OCI-LY1 (cell line): ENCODE data around the gene ELMO1.

ENCODE experiments used
- EZH2 ChIP-seq: fragments of 200-600 bp; sonication (generic), shearing (Covaris generic); IDR thresholded peaks from 2 replicates; pipeline ENCODE4 v1.8.0; 2017; ENCODE audit warnings: borderline replicate concordance, mixed run types, mild to moderate bottlenecking, antibody characterized with exemption, low read length, moderate library complexity, mixed read lengths
- TF ChIP-seq, protein P1 (sequence below): fragments of 200-600 bp; sonication (generic), shearing (Covaris generic); IDR thresholded peaks from 2 replicates; pipeline ENCODE4 v1.5.1; 2017; ENCODE audit warnings: mild to moderate bottlenecking, antibody characterized with exemption, low read length, moderate library complexity, mixed read lengths

DNA sequence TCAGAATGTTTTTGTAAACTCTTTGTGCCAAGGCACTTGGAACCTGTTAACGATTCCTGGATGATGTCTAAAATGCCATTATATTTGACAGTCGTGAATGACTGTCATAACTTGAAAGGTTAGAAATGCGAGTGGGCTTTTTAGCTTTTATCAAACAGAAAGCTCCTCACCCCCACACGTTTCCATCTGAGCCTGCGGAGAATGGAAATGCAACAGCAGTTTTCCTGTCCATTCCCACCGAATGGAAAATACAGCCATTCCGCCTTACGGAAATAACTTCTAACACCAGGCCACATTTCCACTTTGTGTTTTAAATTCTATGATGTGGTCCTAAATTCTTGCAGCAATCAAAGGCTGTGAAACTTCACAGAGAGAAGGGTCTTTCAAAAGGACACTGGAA lies 83.8 kb downstream of the ELMO1 start:
- TF ChIP-seq, protein P1, sequence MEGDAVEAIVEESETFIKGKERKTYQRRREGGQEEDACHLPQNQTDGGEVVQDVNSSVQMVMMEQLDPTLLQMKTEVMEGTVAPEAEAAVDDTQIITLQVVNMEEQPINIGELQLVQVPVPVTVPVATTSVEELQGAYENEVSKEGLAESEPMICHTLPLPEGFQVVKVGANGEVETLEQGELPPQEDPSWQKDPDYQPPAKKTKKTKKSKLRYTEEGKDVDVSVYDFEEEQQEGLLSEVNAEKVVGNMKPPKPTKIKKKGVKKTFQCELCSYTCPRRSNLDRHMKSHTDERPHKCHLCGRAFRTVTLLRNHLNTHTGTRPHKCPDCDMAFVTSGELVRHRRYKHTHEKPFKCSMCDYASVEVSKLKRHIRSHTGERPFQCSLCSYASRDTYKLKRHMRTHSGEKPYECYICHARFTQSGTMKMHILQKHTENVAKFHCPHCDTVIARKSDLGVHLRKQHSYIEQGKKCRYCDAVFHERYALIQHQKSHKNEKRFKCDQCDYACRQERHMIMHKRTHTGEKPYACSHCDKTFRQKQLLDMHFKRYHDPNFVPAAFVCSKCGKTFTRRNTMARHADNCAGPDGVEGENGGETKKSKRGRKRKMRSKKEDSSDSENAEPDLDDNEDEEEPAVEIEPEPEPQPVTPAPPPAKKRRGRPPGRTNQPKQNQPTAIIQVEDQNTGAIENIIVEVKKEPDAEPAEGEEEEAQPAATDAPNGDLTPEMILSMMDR: no peak
- no peak for TF ChIP-seq EZH2
